Neural cell (in vitro differentiated cells): ENCODE measurements around the gene ANO5. TPM values are rescaled to one million over a fixed set of nuclear protein-coding genes. Genes with fewer than 3 reads are reported as not detected.
A peak's percentile ranks its signal among the peaks of the same experiment; 100 is the strongest.

ENCODE experiments used
- H2AFZ ChIP-seq: fragments of 200-600, 300-800 bp; sonication (generic), shearing (Covaris generic); 2 replicates; pipeline ENCODE4 v1.6.0; 2014; ENCODE audit warnings: low read depth, mild to moderate bottlenecking, antibody characterized with exemption, low read length, moderate library complexity
- H3F3A ChIP-seq: fragments of 200-600 bp; shearing (Covaris generic); 2 replicates; pipeline ENCODE4 v1.6.1; 2016; ENCODE audit warnings: mild to moderate bottlenecking, moderate library complexity, mixed read lengths, antibody characterized with exemption, low read length; ENCODE audit not compliant: insufficient read depth, poor library complexity, severe bottlenecking
- H3K27ac ChIP-seq: fragments of 200-600, 300-800 bp; sonication (generic), shearing (Covaris generic); 2 replicates; pipeline ENCODE4 v1.5.1; 2014; ENCODE audit warnings: mild to moderate bottlenecking, low read length, moderate library complexity
- H3K27me3 ChIP-seq: fragments of 300-800, 200-600 bp; sonication (generic), shearing (Covaris generic); 2 replicates; pipeline ENCODE4 v1.6.0; 2014; ENCODE audit warnings: mild to moderate bottlenecking, low read depth, low read length, moderate library complexity; ENCODE audit not compliant: insufficient read depth
- H3K36me3 ChIP-seq: fragments of 300-800, 200-600 bp; sonication (generic), shearing (Covaris generic); 2 replicates; pipeline ENCODE4 v1.5.1; 2014; ENCODE audit warnings: mild to moderate bottlenecking, antibody characterized with exemption, low read length, moderate library complexity; ENCODE audit not compliant: insufficient read depth
- H3K4me2 ChIP-seq: fragments of 300-800, 200-600 bp; sonication (generic), shearing (Covaris generic); 2 replicates; pipeline ENCODE4 v1.6.0; 2014; ENCODE audit warnings: mild to moderate bottlenecking, low read length
- H3K4me3 ChIP-seq: fragments of 300-800, 200-600 bp; sonication (generic), shearing (Covaris generic); 2 replicates; pipeline ENCODE4 v1.5.1; 2014; ENCODE audit warnings: mild to moderate bottlenecking, low read length, moderate library complexity
- H3K79me2 ChIP-seq: fragments of 200-600 bp; shearing (Covaris generic); replicated peaks from 2 replicates; pipeline ENCODE4 v1.6.0; 2014; ENCODE audit warnings: mild to moderate bottlenecking, low read length, moderate library complexity; ENCODE audit not compliant: insufficient read depth
- H3K9ac ChIP-seq: fragments of 300-800, 200-600 bp; sonication (generic), shearing (Covaris generic); 2 replicates; pipeline ENCODE4 v1.6.1; 2016; ENCODE audit warnings: mild to moderate bottlenecking, low read length, mixed read lengths
- H3K9me2 ChIP-seq: fragments of 200-600 bp; shearing (Covaris generic); 2 replicates; pipeline ENCODE4 v1.6.1; 2016; ENCODE audit warnings: mild to moderate bottlenecking, low read length, mixed read lengths; ENCODE audit not compliant: insufficient read depth
- H3K9me3 ChIP-seq: fragments of 200-600, 300-800 bp; sonication (generic), shearing (Covaris generic); 2 replicates; pipeline ENCODE4 v1.6.1; 2016; ENCODE audit warnings: mild to moderate bottlenecking, mixed run types, low read length, moderate library complexity, mixed read lengths
- H4K20me1 ChIP-seq: fragments of 200-600 bp; shearing (Covaris generic); 2 replicates; pipeline ENCODE4 v1.6.1; 2016; ENCODE audit warnings: mild to moderate bottlenecking, mixed run types; ENCODE audit not compliant: insufficient read depth
- CTCF ChIP-seq: fragments of 450-650 bp; IDR thresholded peaks from 2 replicates; pipeline ENCODE4 v1.5.1; 2014; ENCODE audit warnings: antibody characterized with exemption, mild to moderate bottlenecking, moderate library complexity; ENCODE audit not compliant: poor library complexity, severe bottlenecking
- EP300 ChIP-seq: fragments of 450-650 bp; conservative IDR thresholded peaks from 2 replicates; pipeline ENCODE4 v1.6.1; 2014; ENCODE audit warnings: antibody characterized with exemption, mild to moderate bottlenecking, moderate library complexity; ENCODE audit not compliant: poor library complexity, severe bottlenecking
- EZH2 ChIP-seq: fragments of 200-600, 300-800 bp; shearing (Covaris generic), sonication (generic); IDR thresholded peaks from 2 replicates; pipeline ENCODE4 v1.6.1; 2014; ENCODE audit warnings: antibody characterized with exemption, low read length, borderline replicate concordance, mild to moderate bottlenecking; ENCODE audit not compliant: insufficient read depth, poor library complexity, severe bottlenecking
- MXI1 ChIP-seq: fragments of 450-650 bp; conservative IDR thresholded peaks from 2 replicates; pipeline ENCODE4 v1.6.1; 2014; ENCODE audit warnings: antibody characterized with exemption, mild to moderate bottlenecking; ENCODE audit not compliant: poor library complexity, severe bottlenecking
- POLR2AphosphoS5 ChIP-seq: IDR thresholded peaks from 2 replicates; pipeline ENCODE4 v1.6.1; 2012
- RAD21 ChIP-seq: fragments of 450-650 bp; conservative IDR thresholded peaks from 2 replicates; pipeline ENCODE4 v1.6.1; 2014; ENCODE audit warnings: antibody characterized with exemption, mild to moderate bottlenecking, moderate library complexity
- REST ChIP-seq: IDR thresholded peaks from 2 replicates; pipeline ENCODE4 v1.6.1; 2012; ENCODE audit warnings: borderline replicate concordance
- SMC3 ChIP-seq: fragments of 450-650 bp; conservative IDR thresholded peaks from 2 replicates; pipeline ENCODE4 v1.6.1; 2014; ENCODE audit warnings: antibody characterized with exemption, mild to moderate bottlenecking, moderate library complexity; ENCODE audit not compliant: poor library complexity
- TAF1 ChIP-seq: IDR thresholded peaks from 2 replicates; pipeline ENCODE4 v1.6.1; 2012; ENCODE audit warnings: low read depth
- polyA plus RNA-seq: library from polyadenylated mRNA; depleted of rRNA; stranded (reverse); fragments of >200 nt; gene quantifications from 2 replicates; pipeline ENCODE4 v1.2.3, GENCODE V29; 2014

Gene ANO5
- polyA plus RNA-seq, 1 donor from 2014 or later: 3.6 TPM

GRCh38 chr11:22165759-22166513 is 26.9 kb upstream of the ANO5 start:
- Histone ChIP-seq H3K4me3 (no peak overlapping the region), H3K27ac (no peak overlapping the region), H3K9ac (no peak overlapping the region), H3F3A (no peaks in the 10 kb centered on the region), H4K20me1 (no peaks in the 10 kb centered on the region), H2AFZ (no peak overlapping the region), H3K4me2 (no peak overlapping the region), H3K9me2 (no peaks in the 10 kb centered on the region), H3K9me3 (no peaks in the 10 kb centered on the region), H3K27me3 (no peaks in the 10 kb centered on the region), H3K36me3 (no peaks in the 10 kb centered on the region), H3K79me2 (no peaks in the 10 kb centered on the region)
- TF ChIP-seq EZH2 (no peak), MXI1 (no peak), POLR2AphosphoS5 (no peak)

- no peaks in the 10 kb centered on the region for H3K36me3 ChIP-seq
- H4K20me1 ChIP-seq: no peaks in the 10 kb centered on the region
- no peak overlapping the region for H3K27ac ChIP-seq
- no peak overlapping the region for H3K4me3 ChIP-seq
- no peaks in the 10 kb centered on the region for H3F3A ChIP-seq
- TF ChIP-seq TAF1 (no peak), EP300 (no peak), EZH2 (no peak), CTCF (peak; percentile 70), REST (no peak), MXI1 (no peak), RAD21 (peak; percentile 72), SMC3 (peak; percentile 73), POLR2AphosphoS5 (no peak)
- no peak overlapping the region for H3K9ac ChIP-seq
- H3K9me3 ChIP-seq: no peaks in the 10 kb centered on the region
- H3K4me2 ChIP-seq: peak overlapping the region; percentile 6
- H3K79me2 ChIP-seq: no peaks in the 10 kb centered on the region
- H3K9me2 ChIP-seq: no peaks in the 10 kb centered on the region
- no peaks in the 10 kb centered on the region for H3K27me3 ChIP-seq
- H2AFZ ChIP-seq: no peak overlapping the region
Observed at GRCh38 chr11:22169833-22170232, 23.1 kb upstream of the ANO5 start.
